ENCODE measurements around the gene GFRA1.

Gene GFRA1

DNA sequence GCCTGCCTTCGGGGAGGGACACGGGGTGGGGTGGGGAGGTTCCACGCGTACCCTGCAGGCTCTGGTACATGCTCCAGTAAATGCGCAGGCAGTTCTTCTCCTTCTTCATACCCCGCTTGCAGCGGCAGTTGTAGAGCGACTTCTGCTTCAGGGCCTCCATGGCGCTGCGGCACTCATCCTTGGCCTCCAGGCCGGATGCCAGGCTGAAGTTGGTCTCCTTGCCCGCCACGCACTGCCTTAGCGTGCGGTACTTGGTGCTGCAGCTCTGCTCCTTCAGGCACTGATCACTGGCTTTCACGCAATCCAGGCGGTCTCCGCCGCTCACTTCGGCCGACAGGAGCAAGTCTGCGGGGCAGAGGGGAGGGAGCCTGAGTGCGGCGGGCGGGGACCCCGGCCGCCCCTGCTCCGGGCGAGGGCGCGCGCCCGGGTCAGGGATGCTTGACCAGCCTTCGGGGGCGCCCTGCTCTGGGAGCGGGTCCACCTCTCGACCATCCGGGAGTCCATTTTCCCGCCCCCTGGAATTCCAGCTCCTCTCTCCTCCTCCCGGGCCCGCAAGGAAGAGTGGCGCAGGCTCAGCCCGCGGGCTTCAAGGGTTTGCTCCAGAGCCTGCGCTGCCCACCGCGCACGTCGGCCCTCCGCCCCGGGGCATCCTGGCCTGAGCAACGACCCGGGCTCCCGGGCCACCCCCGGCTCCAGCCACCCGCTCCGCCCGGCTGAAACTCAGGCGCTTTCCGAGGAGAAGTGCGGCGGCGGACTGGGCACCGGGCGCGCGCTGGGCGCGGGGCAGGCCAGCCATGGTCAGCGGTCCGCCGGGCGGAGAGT is 2.0 kb downstream of the GFRA1 start:
- no peak for DNase-seq

DNA sequence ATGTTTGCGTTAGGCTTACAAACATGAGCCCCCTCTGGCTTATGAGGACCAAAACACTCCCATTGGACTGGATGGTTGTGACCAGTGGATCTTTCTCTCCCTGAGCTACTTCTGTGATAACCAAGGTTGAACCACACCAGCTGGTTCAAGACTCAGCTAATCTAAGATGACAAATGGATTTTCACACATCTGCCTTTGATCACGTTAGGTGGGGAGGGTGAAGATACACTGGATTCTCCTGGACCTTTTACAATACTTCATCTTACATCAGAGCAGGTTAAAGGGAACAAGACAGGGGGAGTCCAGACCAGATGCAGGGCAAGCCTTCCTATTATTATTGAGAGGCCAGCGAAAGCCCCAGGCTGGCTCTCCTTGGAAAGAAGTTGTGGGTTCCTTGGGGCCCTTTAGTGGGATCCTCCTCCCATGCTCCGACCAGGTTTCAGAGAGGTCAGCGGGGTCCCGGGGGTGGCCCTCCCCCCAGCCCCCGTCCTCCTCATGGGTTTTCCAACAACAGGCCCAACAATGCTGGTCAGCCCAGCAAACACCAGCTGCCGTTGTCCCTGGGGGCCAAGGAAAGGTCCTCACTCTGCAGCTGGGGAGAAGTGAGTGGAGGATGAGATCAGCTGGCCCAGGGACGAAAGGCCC is 2.8 kb downstream of the GFRA1 start:
- DNase-seq: no peak

DNA sequence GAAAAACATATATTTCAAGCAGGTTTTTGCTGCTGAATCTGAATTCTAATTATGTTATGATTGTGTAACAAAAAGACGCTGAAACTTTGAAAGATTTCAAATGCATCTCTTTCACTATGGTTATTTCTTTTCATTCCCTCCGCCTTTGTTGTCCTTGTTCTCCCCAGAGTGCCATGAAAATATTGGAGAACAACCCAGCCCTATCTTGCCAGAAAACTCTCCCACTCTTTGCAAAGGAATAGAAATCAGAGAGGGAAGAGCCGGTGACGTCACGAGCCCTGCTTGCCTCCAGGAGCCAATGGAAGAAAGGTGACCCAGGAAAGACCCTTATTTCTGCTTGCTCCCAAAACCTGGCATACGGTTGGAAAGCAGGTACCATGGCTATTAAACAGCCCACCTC is 3.4 kb downstream of the GFRA1 start:
- no peak for DNase-seq

DNA sequence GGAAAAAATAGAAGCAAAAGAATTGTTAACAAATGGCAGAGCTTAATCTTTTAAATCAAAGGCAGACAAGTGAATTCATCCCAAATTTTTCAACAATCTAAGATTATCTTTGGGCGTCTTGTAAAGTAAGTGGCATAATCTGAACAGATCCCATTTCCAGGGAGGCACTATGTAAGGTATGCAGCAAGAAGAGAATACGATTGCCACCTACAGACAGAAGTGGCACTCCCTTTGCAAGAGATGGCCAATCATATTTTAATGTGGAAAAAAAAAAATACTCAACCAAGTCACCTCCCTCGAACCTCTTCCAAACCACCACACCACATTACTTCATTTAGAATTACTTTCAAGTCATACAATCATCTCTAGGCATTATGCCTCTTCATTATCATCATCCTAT is 4.0 kb downstream of the GFRA1 start:
- no peak for DNase-seq

DNA sequence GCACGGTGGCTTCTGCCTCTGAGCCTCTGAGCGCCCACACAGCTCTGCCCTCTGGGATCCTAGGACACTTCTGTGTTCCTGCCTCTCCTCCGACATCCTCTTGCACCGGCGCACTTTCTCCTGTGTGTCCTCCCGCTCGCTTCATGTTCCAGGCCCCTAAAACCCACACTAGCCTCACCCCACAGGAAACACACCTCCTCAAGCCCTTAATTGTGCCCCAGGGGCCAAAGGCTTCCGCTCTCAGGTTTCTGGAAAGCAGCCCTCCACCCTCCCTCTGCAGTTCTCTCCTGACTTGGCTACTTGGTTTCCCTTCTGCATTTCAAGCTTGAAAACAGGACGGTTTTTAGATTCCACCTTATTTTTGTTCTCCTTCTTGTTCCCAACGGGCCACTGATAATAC is 7.3 kb downstream of the GFRA1 start:
- no peak for DNase-seq

DNA sequence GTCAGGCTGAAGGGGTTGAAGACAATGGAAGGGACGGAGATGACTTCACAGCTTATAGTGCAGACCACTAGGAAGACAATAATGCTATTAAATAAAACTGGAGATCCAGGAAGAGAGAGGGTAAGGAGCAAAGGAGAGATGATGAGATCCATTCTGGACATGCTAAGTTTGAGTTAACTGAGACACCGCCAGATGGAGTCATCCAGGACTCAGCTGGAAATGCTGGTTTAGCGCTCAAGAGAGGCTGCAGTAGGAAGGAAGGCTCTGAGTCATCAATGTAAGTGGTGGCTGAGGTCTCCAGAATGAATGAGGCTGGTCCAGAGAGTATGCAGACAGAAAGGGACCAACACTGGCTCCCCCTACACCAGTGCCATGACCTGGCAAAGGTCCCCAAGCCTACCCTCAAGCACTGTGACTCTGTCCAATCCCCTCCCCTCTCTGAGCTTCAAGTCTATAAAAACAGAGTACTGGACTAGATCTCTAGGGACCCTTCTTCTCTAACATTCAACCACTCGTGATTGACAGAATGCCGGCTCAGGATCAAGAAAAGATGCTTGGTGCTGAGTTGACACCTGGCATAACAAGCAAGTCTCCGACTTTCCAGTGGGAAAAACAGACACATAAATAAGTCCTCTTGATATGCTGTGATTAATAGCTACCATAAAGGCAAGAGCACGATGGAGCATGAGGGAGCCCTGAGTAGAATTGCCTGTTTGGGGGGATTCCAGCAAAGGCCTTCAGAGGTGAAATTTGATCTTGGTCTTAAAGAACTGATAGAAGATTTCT is 8.9 kb downstream of the GFRA1 start:
- no peak for DNase-seq

DNA sequence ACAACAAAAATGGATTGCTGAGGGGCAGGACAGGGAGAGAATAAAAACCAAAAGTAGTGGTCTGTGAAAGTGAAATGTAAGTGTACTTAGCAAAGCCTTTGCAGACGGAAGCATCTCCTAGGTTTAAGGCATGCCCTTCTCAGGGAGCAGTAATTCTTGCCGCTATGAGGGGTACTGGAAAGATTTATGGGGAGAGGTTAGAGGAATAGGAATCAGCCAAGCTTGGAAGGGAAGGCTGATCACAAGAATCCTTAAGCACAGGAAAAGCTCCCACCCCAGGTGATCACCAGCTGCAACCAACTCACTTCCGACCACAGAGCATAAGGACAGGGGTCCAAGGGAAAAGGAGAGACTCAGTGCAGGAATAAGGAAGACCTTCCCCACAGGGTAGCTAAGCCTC is 10.3 kb downstream of the GFRA1 start:
- DNase-seq: no peak

DNA sequence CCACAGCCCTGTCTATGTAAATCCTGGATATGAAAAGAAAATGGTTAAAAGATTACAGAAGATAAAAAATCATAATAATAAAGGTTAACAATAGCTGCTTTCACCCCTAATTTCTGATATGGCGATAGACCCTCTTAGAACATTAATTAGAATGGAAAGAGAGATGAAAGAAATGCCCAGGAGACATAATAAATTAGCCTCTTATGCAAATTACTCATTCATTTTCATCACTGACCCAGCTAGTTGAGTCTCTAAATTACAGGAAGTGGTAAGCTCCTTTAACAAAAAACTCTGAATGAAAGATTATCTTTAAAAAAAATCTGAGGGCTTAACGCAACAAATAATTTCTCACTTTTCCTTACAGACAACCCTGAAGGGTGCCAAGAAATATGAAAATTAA is 12.4 kb downstream of the GFRA1 start:
- no peak for DNase-seq

DNA sequence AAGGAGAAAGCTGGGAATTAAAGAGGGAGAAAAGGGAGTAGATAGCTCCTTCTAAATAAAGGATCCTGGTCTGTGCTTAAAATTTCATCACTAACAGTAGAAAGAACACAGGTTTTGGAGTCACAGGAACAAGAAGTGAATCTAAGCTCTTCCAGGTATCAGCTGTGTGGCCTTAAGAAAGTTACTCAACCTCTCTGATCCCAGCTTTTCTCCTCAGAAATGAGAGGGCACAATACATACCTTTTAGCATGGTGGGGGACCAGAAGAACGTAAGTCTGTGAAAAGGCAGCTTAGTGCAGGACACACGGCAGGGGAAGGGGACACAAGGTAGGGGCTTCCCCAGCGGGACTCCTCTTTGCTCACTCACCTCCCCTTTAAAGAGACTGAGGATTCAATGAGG is 13.4 kb downstream of the GFRA1 start:
- no peak for DNase-seq

DNA sequence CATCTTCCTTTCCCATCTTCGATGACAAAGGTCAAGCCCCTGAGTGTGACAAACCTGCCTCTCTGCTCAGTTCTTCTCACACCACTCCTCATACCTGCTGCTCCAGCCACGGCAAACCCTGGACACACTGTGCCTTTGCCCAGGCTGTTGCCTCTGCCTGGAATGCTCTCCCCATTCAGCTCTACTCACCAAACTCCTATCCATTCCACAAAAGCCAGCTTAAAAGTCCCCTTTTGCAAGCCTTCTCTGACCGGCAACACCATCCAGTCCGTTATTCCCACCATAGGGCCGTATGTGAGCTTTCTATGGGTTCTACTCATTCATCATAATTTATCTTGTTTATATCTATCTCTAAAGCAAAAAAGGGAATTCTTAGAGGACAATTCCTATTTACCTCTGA is 15.2 kb downstream of the GFRA1 start:
- no peak for DNase-seq

DNA sequence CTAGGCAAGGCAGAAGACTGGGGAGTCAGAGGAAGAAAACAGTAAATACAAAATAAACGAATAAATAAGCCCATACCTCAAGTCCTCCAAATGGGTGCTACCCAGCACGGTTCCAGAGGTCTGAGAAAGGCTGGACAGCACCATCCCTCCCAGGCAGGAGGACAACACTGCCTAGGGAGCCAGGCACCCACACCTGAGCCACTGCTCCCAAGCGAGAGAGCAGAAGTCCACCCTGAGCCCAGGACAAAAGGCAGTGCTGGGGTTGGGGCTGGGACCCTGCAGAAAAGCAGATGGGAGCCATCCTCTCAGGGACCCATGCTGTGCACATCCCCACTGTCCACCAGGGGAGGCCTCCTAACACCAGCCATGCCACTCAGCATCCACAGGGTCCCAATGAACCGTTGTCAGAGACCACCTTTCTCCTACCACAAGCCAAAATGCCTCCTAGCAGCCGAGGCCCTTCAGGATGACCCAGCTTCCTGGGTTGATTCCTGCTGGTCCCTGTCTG is 16.2 kb downstream of the GFRA1 start:
- no peak for DNase-seq

DNA sequence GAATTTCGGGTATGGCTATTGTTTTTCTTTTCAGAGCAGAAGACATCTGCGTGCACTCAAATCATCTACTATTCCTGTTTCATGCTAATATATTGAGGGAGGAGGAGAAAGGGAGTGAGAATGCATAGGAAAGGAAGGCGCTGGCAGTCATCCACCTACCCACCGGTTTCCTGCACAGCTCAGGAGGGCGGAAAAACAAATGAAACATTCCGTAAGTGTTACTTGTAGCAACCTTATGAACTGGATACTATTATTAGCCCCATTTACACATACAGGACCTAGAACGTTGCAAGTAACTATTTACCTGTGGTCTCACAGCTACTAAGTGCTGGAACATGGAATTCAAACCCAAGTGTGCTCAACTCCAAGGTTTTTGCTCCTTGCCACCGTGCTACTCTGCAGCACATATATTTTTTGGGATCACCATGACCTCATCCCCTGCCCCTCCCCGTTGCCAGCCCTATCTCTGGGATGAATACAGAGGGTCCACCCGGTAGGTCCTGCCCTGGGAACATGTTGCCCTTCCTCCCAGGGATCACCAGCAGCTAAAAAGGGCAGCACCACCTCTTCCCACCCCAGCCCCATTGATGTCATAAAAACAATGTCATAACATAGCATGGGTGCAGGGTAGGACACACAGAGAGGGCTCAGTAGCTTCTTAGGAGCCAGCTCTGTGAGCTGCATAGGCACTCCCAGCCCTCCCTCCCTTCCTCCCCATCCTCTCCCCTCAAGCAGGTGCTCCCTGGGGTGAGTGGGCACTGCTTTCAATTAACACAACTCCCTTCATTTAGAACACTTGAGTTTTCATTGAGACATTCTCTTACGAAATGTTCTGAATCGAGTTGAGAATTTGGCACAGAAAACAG is 16.9 kb downstream of the GFRA1 start:
- no peak for DNase-seq

DNA sequence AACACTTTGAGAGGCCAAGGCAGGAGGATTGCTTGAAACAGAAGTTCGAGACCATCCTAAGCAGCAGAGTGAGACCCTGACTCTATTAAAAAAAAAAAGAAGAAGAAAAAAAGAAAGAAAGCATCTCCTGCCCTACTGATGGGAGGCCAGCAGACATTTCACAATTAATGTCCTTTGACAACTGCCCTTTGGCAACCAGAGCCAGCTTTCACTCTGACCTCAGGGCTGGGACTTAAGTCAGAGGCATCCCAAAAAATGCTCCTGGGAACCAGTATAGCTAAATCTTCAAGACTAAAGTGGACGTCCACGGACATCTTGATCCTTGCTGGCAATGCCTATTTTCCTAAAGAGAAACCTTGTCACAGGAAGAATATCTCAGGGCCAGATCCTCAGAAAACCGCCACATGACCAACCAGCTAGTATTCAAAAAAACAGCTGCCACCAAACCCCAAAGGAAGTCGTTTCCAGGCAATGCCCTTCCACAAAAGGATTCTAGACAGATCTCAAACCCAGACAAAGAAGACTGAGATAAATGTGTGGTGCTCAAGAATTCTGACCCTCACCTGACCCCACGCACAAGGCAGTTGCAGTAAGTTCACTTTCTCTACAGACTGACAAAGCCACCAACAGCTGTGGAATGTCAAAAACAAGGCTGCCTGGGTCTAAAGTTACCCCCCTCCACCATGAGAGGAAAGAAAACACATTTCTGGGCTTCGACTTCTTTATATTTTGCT is 18.4 kb downstream of the GFRA1 start:
- DNase-seq: no peak

DNA sequence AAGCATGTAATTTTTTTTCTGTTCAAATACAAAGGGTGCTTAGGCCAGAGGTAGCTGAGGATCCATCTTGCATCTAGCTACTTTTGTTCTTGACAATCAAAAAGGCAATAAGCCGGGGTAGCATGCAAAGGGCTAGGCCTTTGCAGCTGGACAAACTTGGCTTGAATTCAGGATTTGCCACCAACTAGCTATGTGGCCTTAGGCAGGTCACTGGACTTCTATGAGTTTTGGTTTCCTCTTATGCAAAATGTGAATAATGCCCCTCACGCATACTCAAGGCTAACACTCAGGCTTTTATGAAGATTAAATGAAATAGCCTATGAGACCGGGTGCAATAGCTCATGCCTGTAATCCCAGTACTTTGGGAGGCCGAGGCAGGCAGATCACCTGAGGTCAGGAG is 19.3 kb downstream of the GFRA1 start:
- DNase-seq: no peak

DNA sequence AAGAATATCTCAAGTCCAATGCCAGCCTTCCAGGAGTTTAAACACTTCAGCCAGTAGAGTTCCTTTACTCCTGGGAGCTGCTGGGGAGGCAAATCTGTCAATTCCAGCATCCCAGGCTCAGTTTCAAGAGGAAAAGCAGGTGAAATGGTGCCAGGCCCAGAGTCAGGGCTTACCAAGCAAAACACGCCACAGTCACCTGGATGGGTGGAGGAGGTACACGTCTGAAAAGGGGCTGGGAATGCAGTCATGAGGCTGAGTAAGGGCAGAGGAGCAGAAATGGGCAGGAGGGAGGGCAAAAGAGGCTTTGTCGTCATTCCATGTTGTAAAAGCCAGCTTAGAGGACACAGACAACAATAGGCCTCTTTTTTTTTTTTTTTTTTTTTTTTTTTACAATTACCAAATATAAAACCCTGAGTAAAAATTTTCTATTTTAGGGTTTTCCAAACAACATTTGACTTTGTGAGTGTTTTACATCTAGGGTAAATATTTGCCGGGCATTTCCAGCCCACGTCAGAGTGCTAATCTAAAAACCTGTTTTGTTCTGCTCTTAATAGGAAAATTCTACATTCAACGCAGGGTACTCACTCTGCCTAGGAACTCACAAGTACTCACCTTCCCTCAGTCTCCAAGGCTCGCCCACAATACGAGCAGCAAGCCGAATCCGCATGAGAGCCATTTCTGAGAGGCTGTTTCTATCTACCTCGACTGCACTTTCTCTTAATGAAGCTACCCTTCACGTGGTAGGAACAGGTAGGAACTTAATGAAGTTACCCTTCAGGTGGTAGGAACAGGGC is 21.2 kb downstream of the GFRA1 start:
- DNase-seq: no peak

DNA sequence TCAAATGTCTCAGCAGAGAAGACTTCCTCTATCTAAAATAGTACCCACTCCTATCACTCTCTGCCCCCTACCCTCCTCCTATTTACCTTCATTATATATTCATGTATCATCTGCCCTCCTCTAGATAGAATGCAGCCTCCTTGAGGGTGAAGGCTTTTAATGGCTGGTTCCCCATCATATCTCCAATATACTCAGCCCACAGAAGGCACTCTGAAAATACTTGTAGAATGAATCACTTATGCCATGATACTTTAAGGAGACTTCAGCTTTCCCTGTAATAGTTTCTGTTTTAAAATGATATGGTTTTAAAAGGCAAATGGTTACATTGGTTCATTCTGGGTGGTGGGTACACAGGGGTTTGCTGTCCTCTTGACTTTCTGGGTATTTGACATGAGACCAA is 25.3 kb downstream of the GFRA1 start:
- DNase-seq: no peak

DNA sequence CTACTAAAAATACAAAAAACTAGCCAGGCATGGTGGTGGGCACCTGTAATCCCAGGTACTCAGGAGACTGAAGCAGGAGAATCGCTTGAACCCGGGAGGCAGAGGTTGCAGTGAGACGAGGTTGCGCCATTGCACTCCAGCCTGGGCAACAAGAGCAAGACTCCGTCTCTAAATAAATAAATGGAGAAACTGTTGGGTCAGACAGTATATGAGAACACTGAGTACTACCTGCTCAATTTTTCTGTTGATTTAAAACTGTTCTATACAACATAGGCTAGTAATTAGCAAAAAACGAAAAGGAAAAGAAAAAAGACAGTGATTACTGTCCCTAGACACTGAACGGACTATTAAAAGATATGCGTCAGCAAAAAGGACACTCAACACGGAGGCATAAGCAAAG is 26.7 kb downstream of the GFRA1 start:
- DNase-seq: no peak

DNA sequence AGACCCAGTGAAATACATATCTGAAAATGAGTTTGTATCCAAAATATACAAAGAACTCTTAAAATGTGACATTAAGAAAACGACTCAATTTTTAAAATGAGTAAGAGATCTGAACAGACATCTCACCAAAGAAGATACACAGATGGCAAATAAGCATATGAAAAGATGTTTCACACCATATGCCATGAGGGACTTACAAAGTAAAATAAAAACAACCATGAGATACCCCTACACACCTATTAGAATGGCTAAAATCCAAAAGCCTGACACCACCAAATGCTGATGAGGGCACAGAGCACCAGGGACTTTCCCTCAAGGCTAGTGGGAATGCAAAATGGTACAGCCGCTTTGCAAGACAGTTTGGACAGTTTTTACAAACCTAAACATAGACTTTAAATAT is 27.9 kb downstream of the GFRA1 start:
- no peak for DNase-seq

DNA sequence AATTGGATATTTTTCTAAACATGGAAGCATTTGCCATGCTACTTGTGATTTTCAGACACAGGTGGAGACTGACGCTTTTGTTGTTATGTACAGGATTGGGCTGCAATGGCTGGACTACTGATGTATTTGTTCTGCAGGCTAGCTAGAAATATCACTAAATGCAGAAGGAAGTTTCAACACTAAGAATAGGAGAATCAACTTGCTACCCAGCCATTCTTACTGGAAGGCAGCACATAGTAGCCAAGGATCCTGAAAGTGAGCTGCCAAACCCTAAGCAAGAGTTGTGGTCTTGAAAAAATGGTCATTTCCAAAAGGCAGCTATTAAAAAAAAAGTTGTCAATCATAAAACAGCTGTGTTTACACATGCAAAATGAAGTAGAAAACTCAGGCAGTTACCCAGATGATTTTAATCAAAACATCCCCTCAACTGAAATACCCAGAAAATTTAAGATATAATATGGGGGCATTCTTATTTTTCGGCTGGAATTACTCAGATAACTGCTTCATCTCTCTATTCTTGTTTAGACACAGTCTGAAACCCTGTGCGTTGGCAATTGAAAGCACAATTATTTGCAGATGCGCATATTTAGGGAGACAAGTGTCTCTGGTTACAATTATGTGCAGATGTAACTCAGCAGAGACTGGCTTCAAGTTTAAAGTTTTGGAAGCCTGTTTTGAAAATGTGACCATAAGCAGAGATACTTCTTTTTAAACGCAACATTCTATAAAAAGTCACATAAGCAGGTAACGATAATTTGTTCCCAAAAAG is 31.2 kb downstream of the GFRA1 start:
- no peak for DNase-seq

DNA sequence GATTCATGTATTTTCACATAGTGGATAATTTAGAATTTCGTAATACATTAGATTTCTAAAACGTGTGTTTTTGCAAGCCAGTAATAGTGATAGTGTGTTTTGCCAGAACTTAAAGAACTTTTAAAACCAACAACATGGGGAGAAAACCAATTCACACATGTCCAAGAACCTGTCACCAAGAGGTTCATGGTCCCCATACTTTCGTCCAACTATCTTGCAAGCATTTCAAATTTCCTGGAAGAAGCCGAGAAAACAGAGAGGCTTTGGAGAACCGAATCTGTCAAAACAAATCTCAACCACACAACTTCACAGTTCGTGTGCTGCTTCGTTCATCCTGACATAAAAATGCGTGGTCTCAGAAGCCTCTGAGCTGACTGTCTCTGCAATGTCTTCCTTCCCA is 31.9 kb downstream of the GFRA1 start:
- no peak for DNase-seq
